ENCODE measurements around the gene SNX5.

SNX5 gene

GRCh38 chr20:17968366-17969277 is at the start of gene SNX5, which contains the start of gene MGME1:
SNX5 (minus strand) TSS chr20:17968794; CDS start chr20:17968425, 369 bp downstream.
MGME1 (plus strand) TSS chr20:17969018; CDS start chr20:17969860, 842 bp downstream.
- TF ChIP-seq CTCF (IDR thresholded peaks at IDR 0.05; ENCODE audit: low read depth, low read length): no peak
- DNase-seq (ENCODE audit: extremely low read depth, low read depth): peak; percentile 98

GRCh38 chr20:18018100-18018499 is 49.5 kb upstream of the SNX5 start:
- no peak for DNase-seq (ENCODE audit: extremely low read depth, low read depth)
- no peak for TF ChIP-seq CTCF (IDR thresholded peaks at IDR 0.05; ENCODE audit: low read depth, low read length)

- no peak for TF ChIP-seq CTCF (IDR thresholded peaks at IDR 0.05; ENCODE audit: low read depth, low read length)
- DNase-seq (ENCODE audit: extremely low read depth, low read depth): no peak
These were observed 48.2 kb upstream of the SNX5 start for GRCh38 chr20:18016772-18017171.

GRCh38 chr20:18014411-18014810 is 45.8 kb upstream of the SNX5 start:
- TF ChIP-seq CTCF (IDR thresholded peaks at IDR 0.05; ENCODE audit: low read depth, low read length): no peak
- DNase-seq (ENCODE audit: extremely low read depth, low read depth): no peak

GRCh38 chr20:18012901-18013300 is 44.3 kb upstream of the SNX5 start:
- TF ChIP-seq CTCF (IDR thresholded peaks at IDR 0.05; ENCODE audit: low read depth, low read length): no peak
- DNase-seq (ENCODE audit: extremely low read depth, low read depth): no peak

- DNase-seq (ENCODE audit: extremely low read depth, low read depth): no peak
- no peak for TF ChIP-seq CTCF (IDR thresholded peaks at IDR 0.05; ENCODE audit: low read depth, low read length)
These were observed 43.5 kb upstream of the SNX5 start for GRCh38 chr20:18011951-18012645.

- no peak for TF ChIP-seq CTCF (IDR thresholded peaks at IDR 0.05; ENCODE audit: low read depth, low read length)
- no peak for DNase-seq (ENCODE audit: extremely low read depth, low read depth)
These were observed 42.9 kb upstream of the SNX5 start for GRCh38 chr20:18011482-18011881.

Measured in AG09319 (cell line).